ENCODE measurements around the gene FANCB.

DNA sequence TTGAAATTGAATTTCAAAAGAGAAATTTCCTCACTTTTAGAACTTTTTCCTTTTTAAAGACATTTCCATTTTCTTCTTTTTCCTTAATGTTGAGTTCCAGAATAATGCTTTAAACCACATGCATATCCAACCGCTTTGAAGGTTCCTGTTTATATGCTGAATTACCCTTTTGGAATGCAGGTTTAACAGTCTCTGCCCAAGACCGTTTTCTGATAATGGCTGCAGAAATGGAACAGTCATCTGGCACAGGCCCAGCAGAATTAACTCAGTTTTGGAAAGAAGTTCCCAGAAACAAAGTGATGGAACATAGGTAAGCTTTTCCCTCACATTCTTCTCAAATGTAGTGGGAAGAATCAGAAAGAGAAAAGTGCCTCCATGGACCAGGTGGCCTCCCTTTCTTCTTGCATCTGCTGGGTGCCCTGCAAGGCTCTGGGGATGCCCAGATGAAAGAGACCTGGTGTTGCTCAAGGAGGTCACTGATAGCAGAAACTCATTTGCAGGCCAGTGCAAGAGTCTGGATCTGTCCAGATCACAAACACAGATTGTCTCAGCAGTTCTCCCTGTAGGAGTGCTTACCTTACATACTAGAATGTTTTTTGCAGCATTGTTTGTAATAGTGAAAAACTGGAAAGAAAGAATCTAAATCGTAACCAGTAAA, 43.3 kb upstream of the FANCB start:
- TF ChIP-seq, protein P1, sequence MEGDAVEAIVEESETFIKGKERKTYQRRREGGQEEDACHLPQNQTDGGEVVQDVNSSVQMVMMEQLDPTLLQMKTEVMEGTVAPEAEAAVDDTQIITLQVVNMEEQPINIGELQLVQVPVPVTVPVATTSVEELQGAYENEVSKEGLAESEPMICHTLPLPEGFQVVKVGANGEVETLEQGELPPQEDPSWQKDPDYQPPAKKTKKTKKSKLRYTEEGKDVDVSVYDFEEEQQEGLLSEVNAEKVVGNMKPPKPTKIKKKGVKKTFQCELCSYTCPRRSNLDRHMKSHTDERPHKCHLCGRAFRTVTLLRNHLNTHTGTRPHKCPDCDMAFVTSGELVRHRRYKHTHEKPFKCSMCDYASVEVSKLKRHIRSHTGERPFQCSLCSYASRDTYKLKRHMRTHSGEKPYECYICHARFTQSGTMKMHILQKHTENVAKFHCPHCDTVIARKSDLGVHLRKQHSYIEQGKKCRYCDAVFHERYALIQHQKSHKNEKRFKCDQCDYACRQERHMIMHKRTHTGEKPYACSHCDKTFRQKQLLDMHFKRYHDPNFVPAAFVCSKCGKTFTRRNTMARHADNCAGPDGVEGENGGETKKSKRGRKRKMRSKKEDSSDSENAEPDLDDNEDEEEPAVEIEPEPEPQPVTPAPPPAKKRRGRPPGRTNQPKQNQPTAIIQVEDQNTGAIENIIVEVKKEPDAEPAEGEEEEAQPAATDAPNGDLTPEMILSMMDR (conservative IDR thresholded peaks at IDR 0.05; ENCODE audit: low read depth, low read length), result no peak
- TF ChIP-seq EZH2 (IDR thresholded peaks at IDR 0.05; ENCODE audit: low read length, unreplicated experiment), result no peak

Measured in PC-3 (cell line).